ENCODE data around the gene UGDH.

The UGDH gene

DNA sequence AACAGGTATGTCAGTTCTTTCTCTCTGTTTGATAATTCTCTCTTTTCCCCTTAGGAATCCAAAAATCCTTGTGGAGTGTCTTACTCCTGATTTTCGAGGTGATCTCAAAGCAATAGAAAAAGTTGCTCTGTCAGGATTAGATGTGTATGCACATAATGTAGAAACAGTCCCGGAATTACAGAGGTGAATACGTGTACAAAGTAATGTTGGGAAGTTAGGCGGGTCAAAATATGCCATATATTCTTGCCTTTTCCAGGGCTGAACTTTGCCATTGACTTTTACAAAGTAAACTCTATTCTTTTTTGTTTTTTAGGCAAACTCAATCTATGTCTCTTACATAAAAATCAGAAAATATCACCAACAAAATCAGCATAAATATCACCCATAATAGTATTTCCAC, 59.8 kb downstream of the UGDH start (continued):
- TF ChIP-seq, protein P1, sequence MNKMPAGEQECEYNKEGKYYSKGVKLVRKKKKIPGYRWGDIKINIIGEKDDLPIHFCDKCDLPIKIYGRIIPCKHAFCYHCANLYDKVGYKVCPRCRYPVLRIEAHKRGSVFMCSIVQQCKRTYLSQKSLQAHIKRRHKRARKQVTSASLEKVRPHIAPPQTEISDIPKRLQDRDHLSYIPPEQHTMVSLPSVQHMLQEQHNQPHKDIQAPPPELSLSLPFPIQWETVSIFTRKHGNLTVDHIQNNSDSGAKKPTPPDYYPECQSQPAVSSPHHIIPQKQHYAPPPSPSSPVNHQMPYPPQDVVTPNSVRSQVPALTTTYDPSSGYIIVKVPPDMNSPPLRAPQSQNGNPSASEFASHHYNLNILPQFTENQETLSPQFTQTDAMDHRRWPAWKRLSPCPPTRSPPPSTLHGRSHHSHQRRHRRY (tag by site-specific recombination; IDR thresholded peaks at IDR 0.05): no peak
- TF ChIP-seq, protein P2, sequence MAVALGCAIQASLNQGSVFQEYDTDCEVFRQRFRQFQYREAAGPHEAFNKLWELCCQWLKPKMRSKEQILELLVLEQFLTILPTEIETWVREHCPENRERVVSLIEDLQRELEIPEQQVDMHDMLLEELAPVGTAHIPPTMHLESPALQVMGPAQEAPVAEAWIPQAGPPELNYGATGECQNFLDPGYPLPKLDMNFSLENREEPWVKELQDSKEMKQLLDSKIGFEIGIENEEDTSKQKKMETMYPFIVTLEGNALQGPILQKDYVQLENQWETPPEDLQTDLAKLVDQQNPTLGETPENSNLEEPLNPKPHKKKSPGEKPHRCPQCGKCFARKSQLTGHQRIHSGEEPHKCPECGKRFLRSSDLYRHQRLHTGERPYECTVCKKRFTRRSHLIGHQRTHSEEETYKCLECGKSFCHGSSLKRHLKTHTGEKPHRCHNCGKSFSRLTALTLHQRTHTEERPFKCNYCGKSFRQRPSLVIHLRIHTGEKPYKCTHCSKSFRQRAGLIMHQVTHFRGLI (tag by site-specific recombination; IDR thresholded peaks at IDR 0.05): no peak
- TF ChIP-seq, protein P3, sequence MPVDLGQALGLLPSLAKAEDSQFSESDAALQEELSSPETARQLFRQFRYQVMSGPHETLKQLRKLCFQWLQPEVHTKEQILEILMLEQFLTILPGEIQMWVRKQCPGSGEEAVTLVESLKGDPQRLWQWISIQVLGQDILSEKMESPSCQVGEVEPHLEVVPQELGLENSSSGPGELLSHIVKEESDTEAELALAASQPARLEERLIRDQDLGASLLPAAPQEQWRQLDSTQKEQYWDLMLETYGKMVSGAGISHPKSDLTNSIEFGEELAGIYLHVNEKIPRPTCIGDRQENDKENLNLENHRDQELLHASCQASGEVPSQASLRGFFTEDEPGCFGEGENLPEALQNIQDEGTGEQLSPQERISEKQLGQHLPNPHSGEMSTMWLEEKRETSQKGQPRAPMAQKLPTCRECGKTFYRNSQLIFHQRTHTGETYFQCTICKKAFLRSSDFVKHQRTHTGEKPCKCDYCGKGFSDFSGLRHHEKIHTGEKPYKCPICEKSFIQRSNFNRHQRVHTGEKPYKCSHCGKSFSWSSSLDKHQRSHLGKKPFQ (tag by site-specific recombination; IDR thresholded peaks at IDR 0.05): no peak
- TF ChIP-seq, protein P4, sequence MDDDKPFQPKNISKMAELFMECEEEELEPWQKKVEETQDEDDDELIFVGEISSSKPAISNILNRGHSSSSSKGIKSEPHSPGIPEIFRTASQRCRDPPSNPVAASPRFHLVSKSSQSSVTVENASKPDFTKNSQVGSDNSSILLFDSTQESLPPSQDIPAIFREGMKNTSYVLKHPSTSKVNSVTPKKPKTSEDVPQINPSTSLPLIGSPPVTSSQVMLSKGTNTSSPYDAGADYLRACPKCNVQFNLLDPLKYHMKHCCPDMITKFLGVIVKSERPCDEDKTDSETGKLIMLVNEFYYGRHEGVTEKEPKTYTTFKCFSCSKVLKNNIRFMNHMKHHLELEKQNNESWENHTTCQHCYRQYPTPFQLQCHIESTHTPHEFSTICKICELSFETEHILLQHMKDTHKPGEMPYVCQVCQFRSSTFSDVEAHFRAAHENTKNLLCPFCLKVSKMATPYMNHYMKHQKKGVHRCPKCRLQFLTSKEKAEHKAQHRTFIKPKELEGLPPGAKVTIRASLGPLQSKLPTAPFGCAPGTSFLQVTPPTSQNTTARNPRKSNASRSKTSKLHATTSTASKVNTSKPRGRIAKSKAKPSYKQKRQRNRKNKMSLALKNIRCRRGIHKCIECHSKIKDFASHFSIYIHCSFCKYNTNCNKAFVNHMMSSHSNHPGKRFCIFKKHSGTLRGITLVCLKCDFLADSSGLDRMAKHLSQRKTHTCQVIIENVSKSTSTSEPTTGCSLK (tag by site-specific recombination; IDR thresholded peaks at IDR 0.05): no peak
- TF ChIP-seq GLI4 (tag by site-specific recombination; IDR thresholded peaks at IDR 0.05): no peak

DNA sequence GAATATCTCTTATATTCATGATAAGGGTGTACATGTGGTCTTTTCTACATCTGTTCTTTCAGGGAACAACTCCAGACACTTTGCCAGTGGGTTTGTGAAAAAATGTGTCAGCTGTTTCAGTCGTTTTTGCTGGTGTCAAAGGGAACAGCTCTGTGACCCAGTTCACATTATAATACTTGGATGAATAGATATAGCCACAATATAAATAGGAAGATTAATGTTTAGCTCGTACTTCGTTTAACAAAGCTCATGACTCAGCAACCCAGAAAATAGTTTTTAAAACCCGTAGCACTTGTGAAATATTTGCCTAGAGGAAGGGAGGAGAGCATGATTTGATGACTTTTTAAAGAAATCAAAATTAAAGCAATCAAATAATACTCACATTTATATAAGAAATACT, 60.5 kb downstream of the UGDH start:
- TF ChIP-seq KLF16 (tag by site-specific recombination; IDR thresholded peaks at IDR 0.05) (no peak), ZNF610 (tag by site-specific recombination; IDR thresholded peaks at IDR 0.05; ENCODE audit: borderline replicate concordance) (no peak), ZNF350 (tag by site-specific recombination; IDR thresholded peaks at IDR 0.05) (no peak), ZNF48 (tag by site-specific recombination; IDR thresholded peaks at IDR 0.05) (no peak), ZNF501 (tag by site-specific recombination; IDR thresholded peaks at IDR 0.05) (no peak), ZNF394 (tag by site-specific recombination; IDR thresholded peaks at IDR 0.05; ENCODE audit: borderline replicate concordance) (no peak), ZNF76 (tag by site-specific recombination; IDR thresholded peaks at IDR 0.05; ENCODE audit: borderline replicate concordance, low read depth) (no peak)
- TF ChIP-seq, protein P5, sequence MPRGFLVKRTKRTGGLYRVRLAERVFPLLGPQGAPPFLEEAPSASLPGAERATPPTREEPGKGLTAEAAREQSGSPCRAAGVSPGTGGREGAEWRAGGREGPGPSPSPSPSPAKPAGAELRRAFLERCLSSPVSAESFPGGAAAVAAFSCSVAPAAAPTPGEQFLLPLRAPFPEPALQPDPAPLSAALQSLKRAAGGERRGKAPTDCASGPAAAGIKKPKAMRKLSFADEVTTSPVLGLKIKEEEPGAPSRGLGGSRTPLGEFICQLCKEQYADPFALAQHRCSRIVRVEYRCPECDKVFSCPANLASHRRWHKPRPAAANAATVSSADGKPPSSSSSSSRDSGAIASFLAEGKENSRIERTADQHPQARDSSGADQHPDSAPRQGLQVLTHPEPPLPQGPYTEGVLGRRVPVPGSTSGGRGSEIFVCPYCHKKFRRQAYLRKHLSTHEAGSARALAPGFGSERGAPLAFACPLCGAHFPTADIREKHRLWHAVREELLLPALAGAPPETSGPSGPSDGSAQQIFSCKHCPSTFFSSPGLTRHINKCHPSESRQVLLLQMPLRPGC (tag by site-specific recombination; IDR thresholded peaks at IDR 0.05): no peak
- CTCF ChIA-PET: interaction anchor here (0.5 to 0.7 kb wide), 3 partner anchors 195 to 1253 kb away, joined by 3 to 9 read pairs (median 3); no protein-coding TSS in a partner anchor

DNA sequence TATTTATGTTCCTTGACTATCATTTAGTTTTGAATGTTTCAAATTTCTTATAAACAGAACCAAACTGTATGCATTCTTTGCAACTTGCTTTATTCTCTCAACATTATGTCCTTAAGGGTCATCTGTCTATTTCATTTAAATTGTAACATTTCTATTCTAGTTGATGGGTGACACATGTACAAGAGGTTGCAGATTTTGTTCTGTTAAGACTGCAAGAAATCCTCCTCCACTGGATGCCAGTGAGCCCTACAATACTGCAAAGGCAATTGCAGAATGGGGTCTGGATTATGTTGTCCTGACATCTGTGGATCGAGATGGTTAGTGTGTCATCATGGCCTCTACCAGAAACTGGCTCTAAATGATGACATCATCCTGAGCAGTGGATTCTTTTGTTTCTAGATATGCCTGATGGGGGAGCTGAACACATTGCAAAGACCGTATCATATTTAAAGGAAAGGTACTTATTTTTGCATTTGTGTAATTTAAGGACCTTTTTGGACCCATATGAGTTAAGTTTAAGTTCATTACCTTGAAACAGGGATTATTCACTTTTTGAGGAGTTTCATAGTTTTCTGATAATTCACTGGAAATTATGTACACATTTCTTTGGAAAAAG, 62.2 kb downstream of the UGDH start:
- no peak overlapping the region for H3K4me3 ChIP-seq (ENCODE audit: low read depth, low read length)
- H3K36me3 ChIP-seq (ENCODE audit: control insufficient read depth in 2 of 2, insufficient read depth in 1 of 2, low read length in 2 of 2): peaks cover 0 to 51% of the 10 kb centered on the region in 2 experiments; a peak in 2 of 3 replicates
- CTCF ChIA-PET: interaction anchor here (0.6 to 0.8 kb wide), 2 partner anchors 277 to 608 kb away, joined by 3 read pairs; no protein-coding TSS in a partner anchor
- POLR2A ChIA-PET: interaction anchor here (1.3 kb wide), 1 partner anchor 174 kb away, joined by 3 read pairs; the partner anchor contains the start of gene SMIM14
- no peak overlapping the region for H3K27ac ChIP-seq (ENCODE audit: extremely low read depth, low read depth, low read length)
- no peaks in the 10 kb centered on the region for H3K9me3 ChIP-seq (ENCODE audit: control insufficient read depth, insufficient read depth, low read depth, low read length)
- no peaks in the 10 kb centered on the region for H3K4me1 ChIP-seq (ENCODE audit: control insufficient read depth, insufficient read depth, low read length)
- TF ChIP-seq ZBTB20 (tag by site-specific recombination; IDR thresholded peaks at IDR 0.05) (no peak), ZNF175 (tag by site-specific recombination; IDR thresholded peaks at IDR 0.05) (no peak)
- TF ChIP-seq, protein P6, sequence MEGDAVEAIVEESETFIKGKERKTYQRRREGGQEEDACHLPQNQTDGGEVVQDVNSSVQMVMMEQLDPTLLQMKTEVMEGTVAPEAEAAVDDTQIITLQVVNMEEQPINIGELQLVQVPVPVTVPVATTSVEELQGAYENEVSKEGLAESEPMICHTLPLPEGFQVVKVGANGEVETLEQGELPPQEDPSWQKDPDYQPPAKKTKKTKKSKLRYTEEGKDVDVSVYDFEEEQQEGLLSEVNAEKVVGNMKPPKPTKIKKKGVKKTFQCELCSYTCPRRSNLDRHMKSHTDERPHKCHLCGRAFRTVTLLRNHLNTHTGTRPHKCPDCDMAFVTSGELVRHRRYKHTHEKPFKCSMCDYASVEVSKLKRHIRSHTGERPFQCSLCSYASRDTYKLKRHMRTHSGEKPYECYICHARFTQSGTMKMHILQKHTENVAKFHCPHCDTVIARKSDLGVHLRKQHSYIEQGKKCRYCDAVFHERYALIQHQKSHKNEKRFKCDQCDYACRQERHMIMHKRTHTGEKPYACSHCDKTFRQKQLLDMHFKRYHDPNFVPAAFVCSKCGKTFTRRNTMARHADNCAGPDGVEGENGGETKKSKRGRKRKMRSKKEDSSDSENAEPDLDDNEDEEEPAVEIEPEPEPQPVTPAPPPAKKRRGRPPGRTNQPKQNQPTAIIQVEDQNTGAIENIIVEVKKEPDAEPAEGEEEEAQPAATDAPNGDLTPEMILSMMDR (tag by site-specific recombination; IDR thresholded peaks at IDR 0.05): no peak
- TF ChIP-seq, protein P7, sequence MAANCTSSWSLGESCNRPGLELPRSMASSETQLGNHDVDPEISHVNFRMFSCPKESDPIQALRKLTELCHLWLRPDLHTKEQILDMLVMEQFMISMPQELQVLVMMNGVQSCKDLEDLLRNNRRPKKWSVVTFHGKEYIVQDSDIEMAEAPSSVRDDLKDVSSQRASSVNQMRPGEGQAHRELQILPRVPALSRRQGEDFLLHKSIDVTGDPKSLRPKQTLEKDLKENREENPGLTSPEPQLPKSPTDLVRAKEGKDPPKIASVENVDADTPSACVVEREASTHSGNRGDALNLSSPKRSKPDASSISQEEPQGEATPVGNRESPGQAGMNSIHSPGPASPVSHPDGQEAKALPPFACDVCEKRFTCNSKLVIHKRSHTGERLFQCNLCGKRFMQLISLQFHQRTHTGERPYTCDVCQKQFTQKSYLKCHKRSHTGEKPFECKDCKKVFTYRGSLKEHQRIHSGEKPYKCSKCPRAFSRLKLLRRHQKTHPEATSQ (tag by site-specific recombination; IDR thresholded peaks at IDR 0.05): no peak
- TF ChIP-seq, protein P8, sequence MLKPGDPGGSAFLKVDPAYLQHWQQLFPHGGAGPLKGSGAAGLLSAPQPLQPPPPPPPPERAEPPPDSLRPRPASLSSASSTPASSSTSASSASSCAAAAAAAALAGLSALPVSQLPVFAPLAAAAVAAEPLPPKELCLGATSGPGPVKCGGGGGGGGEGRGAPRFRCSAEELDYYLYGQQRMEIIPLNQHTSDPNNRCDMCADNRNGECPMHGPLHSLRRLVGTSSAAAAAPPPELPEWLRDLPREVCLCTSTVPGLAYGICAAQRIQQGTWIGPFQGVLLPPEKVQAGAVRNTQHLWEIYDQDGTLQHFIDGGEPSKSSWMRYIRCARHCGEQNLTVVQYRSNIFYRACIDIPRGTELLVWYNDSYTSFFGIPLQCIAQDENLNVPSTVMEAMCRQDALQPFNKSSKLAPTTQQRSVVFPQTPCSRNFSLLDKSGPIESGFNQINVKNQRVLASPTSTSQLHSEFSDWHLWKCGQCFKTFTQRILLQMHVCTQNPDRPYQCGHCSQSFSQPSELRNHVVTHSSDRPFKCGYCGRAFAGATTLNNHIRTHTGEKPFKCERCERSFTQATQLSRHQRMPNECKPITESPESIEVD (tag by site-specific recombination; IDR thresholded peaks at IDR 0.05): 0 out of 2 replicates have a peak, but pooled peaks have one; percentile 17

More for the DNA sequence above, 60.5 kb downstream of the UGDH start:
- POLR2A ChIA-PET: no interaction called here
- Histone ChIP-seq H3K4me3 (ENCODE audit: low read depth, low read length) (no peak overlapping the region), H3K27ac (ENCODE audit: extremely low read depth, low read depth, low read length) (no peak overlapping the region), H3K36me3 (ENCODE audit: control insufficient read depth in 2 of 2, insufficient read depth in 1 of 2, low read length in 2 of 2) (peaks cover 0 to 55% of the 10 kb centered on the region in 2 experiments; a peak in 2 of 3 replicates), H3K9me3 (ENCODE audit: control insufficient read depth, insufficient read depth, low read depth, low read length) (no peaks in the 10 kb centered on the region), H3K4me1 (ENCODE audit: control insufficient read depth, insufficient read depth, low read length) (no peaks in the 10 kb centered on the region)
